OCI-LY1 (cell line): ENCODE measurements around the gene TAS2R50.

ENCODE experiments used
- H2AFZ ChIP-seq: fragments of 200-600 bp; sonication (generic), shearing (Covaris generic); 2 replicates; pipeline ENCODE4 v1.6.0; 2014; ENCODE audit warnings: antibody characterized with exemption, mild to moderate bottlenecking, low read length
- H3F3A ChIP-seq: fragments of 200-600 bp; sonication (generic), shearing (Covaris generic); 2 replicates; pipeline ENCODE4 v1.6.0; 2014; ENCODE audit warnings: mild to moderate bottlenecking, antibody characterized with exemption, low read length, moderate library complexity; ENCODE audit not compliant: insufficient read depth
- H3K27ac ChIP-seq: fragments of 200-600 bp; sonication (generic); 2 replicates; pipeline ENCODE4 v1.5.1; 2014; ENCODE audit warnings: low read length, mixed run types, mild to moderate bottlenecking, low read depth; ENCODE audit not compliant: poor library complexity, severe bottlenecking
- H3K27me3 ChIP-seq: fragments of 200-600 bp; sonication (generic); 2 replicates; pipeline ENCODE4 v1.6.0; 2014; ENCODE audit warnings: antibody characterized with exemption, mild to moderate bottlenecking, low read length, moderate library complexity; ENCODE audit not compliant: insufficient read depth
- H3K36me3 ChIP-seq: fragments of 200-600 bp; sonication (generic); 2 replicates; pipeline ENCODE4 v1.6.1; 2014; ENCODE audit warnings: mild to moderate bottlenecking, antibody characterized with exemption, low read length, moderate library complexity, mixed read lengths; ENCODE audit not compliant: insufficient read depth
- H3K4me1 ChIP-seq: fragments of 200-600 bp; sonication (generic); 2 replicates; pipeline ENCODE4 v1.5.1; 2014; ENCODE audit warnings: mild to moderate bottlenecking, low read length, moderate library complexity; ENCODE audit not compliant: insufficient read depth, severe bottlenecking
- H3K4me2 ChIP-seq: fragments of 200-600 bp; sonication (generic), shearing (Covaris generic); 2 replicates; pipeline ENCODE4 v1.6.1; 2014; ENCODE audit warnings: low read length
- H3K4me3 ChIP-seq: fragments of 200-600 bp; sonication (generic); 2 replicates; pipeline ENCODE4 v1.5.1; 2014; ENCODE audit warnings: low read length, low read depth, mild to moderate bottlenecking, mixed read lengths; ENCODE audit not compliant: poor library complexity, severe bottlenecking
- H3K79me2 ChIP-seq: fragments of 200-600 bp; shearing (Covaris generic); 2 replicates; pipeline ENCODE4 v1.6.1; 2016; ENCODE audit warnings: mixed run types, low read length, mixed read lengths; ENCODE audit not compliant: insufficient read depth
- H3K9ac ChIP-seq: fragments of 200-600 bp; sonication (generic), shearing (Covaris generic); 2 replicates; pipeline ENCODE4 v1.6.1; 2014; ENCODE audit warnings: mild to moderate bottlenecking, low read length, mixed read lengths
- H3K9me2 ChIP-seq: fragments of 200-600 bp; sonication (generic), shearing (Covaris generic); 2 replicates; pipeline ENCODE4 v1.6.1; 2014; ENCODE audit warnings: low read depth, mild to moderate bottlenecking, low read length, mixed read lengths
- H3K9me3 ChIP-seq: fragments of 200-600 bp; shearing (Covaris generic); 2 replicates; pipeline ENCODE4 v1.6.1; 2014; ENCODE audit warnings: low read length, mixed read lengths
- H4K20me1 ChIP-seq: fragments of 200-600 bp; sonication (generic), shearing (Covaris generic); 2 replicates; pipeline ENCODE4 v1.6.0; 2016; ENCODE audit warnings: mild to moderate bottlenecking, low read length; ENCODE audit not compliant: insufficient read depth
- EZH2 ChIP-seq: fragments of 200-600 bp; sonication (generic), shearing (Covaris generic); IDR thresholded peaks from 2 replicates; pipeline ENCODE4 v1.8.0; 2017; ENCODE audit warnings: borderline replicate concordance, mixed run types, mild to moderate bottlenecking, antibody characterized with exemption, low read length, moderate library complexity, mixed read lengths
- TF ChIP-seq, protein P1 (sequence below): fragments of 200-600 bp; sonication (generic), shearing (Covaris generic); IDR thresholded peaks from 2 replicates; pipeline ENCODE4 v1.5.1; 2017; ENCODE audit warnings: mild to moderate bottlenecking, antibody characterized with exemption, low read length, moderate library complexity, mixed read lengths

Gene TAS2R50

DNA sequence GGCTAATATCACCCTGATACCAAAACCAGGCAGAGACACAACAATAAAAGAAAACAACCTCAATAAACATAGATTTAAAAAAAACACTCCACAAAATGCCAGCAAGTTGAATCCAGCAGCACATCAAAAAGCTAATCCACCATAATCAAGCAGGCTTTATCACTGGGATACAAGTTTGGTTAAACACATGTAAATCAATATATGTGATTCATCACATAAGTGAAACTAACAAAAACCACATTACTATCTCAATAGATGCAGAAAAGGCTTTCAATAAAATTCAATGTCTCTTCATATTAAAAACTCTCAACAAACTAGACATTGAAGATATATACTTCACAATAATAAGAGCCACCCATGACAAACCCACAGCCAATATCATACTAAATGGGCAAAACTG lies 30.6 kb downstream of the TAS2R50 start:
- no peaks in the 10 kb centered on the region for H3K36me3 ChIP-seq
- no peak overlapping the region for H2AFZ ChIP-seq
- no peak overlapping the region for H3K4me2 ChIP-seq
- H3F3A ChIP-seq = no peaks in the 10 kb centered on the region
- no peaks in the 10 kb centered on the region; the same call in 1 of the 2 replicates for H3K9me3 ChIP-seq
- H3K4me3 ChIP-seq = no peak overlapping the region
- no peak overlapping the region for H3K27ac ChIP-seq
- no peaks in the 10 kb centered on the region for H3K27me3 ChIP-seq
- no peaks in the 10 kb centered on the region for H3K9me2 ChIP-seq
- no peak overlapping the region for H3K9ac ChIP-seq
- TF ChIP-seq, protein P1, sequence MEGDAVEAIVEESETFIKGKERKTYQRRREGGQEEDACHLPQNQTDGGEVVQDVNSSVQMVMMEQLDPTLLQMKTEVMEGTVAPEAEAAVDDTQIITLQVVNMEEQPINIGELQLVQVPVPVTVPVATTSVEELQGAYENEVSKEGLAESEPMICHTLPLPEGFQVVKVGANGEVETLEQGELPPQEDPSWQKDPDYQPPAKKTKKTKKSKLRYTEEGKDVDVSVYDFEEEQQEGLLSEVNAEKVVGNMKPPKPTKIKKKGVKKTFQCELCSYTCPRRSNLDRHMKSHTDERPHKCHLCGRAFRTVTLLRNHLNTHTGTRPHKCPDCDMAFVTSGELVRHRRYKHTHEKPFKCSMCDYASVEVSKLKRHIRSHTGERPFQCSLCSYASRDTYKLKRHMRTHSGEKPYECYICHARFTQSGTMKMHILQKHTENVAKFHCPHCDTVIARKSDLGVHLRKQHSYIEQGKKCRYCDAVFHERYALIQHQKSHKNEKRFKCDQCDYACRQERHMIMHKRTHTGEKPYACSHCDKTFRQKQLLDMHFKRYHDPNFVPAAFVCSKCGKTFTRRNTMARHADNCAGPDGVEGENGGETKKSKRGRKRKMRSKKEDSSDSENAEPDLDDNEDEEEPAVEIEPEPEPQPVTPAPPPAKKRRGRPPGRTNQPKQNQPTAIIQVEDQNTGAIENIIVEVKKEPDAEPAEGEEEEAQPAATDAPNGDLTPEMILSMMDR = no peak
- no peak for TF ChIP-seq EZH2
- H4K20me1 ChIP-seq = no peaks in the 10 kb centered on the region
- no peaks in the 10 kb centered on the region for H3K4me1 ChIP-seq
- H3K79me2 ChIP-seq = no peaks in the 10 kb centered on the region

DNA sequence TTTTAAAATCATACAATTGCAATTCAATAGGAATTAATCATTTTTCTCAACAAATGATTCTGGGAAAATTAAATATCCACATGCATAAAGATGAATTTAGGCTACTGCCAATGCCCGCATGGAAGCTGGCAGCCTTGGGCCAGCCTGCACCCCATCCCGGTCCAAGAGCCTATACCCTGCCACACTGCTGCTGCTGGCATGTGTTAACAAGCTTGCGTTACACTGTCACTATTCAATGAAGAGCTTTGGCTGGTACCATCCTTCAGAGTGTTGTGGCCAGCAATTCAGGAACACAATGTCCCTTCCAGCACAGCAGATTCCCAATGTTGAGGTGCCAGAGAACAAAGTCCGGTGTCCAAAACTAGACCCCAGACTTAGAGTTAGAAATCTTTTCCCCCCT lies 34.1 kb downstream of the TAS2R50 start:
- Histone ChIP-seq H3F3A (no peaks in the 10 kb centered on the region), H3K27me3 (no peaks in the 10 kb centered on the region), H3K79me2 (no peaks in the 10 kb centered on the region), H3K4me3 (no peak overlapping the region), H2AFZ (no peak overlapping the region), H3K9me2 (no peaks in the 10 kb centered on the region), H3K9ac (no peak overlapping the region), H3K4me2 (no peak overlapping the region), H3K27ac (no peak overlapping the region), H3K4me1 (no peaks in the 10 kb centered on the region), H3K9me3 (peaks cover 5% of the 10 kb centered on the region; the same call in 1 of the 2 replicates), H3K36me3 (no peaks in the 10 kb centered on the region), H4K20me1 (no peaks in the 10 kb centered on the region)
- TF ChIP-seq, protein P1 = no peak
- TF ChIP-seq EZH2 = no peak

DNA sequence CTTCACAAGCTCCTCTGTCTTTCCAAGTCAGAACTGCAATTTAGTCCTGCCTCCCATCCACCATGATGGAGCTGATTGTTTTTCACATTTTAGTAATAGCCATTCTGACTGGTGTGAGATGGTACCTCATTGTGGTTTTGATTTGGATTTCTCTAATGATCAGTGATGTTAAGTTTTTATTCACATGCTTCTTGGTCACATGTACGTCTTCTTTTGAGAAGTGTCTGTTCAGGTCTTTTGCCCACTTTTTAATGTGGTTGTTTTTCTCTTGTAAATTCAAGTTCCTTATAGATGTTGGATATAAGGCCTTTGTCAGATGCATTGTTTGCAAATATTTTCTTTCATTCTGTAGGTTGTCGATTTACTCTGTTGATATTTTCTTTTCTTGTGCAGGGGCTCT lies 43.5 kb downstream of the TAS2R50 start:
- Histone ChIP-seq H3K27ac (no peak overlapping the region), H3K27me3 (no peaks in the 10 kb centered on the region)
- no peak for TF ChIP-seq EZH2
- TF ChIP-seq, protein P1 = no peak

More for the DNA sequence above, 43.5 kb downstream of the TAS2R50 start:
- H3F3A ChIP-seq = no peaks in the 10 kb centered on the region
- H4K20me1 ChIP-seq = no peaks in the 10 kb centered on the region
- no peaks in the 10 kb centered on the region for H3K9me2 ChIP-seq
- no peaks in the 10 kb centered on the region for H3K79me2 ChIP-seq
- no peak overlapping the region for H2AFZ ChIP-seq
- H3K4me2 ChIP-seq = no peak overlapping the region
- no peaks in the 10 kb centered on the region for H3K4me1 ChIP-seq
- H3K4me3 ChIP-seq = no peak overlapping the region
- H3K36me3 ChIP-seq = no peaks in the 10 kb centered on the region
- no peak overlapping the region for H3K9ac ChIP-seq
- H3K9me3 ChIP-seq = peaks cover 5% of the 10 kb centered on the region; the same call in 1 of the 2 replicates
